NCI-H1092 (cell line): ENCODE data around the gene PRKCE.
"Not testable (repeated sequence)": the region's sequence is repeated elsewhere in the genome, so short reads cannot be mapped to it uniquely, and the experiment has no call there.

Experiments used
- DNase-seq: peaks from one replicate; lab custom pipeline; 2025; lab: John Stamatoyannopoulos, UW

Gene PRKCE

DNA sequence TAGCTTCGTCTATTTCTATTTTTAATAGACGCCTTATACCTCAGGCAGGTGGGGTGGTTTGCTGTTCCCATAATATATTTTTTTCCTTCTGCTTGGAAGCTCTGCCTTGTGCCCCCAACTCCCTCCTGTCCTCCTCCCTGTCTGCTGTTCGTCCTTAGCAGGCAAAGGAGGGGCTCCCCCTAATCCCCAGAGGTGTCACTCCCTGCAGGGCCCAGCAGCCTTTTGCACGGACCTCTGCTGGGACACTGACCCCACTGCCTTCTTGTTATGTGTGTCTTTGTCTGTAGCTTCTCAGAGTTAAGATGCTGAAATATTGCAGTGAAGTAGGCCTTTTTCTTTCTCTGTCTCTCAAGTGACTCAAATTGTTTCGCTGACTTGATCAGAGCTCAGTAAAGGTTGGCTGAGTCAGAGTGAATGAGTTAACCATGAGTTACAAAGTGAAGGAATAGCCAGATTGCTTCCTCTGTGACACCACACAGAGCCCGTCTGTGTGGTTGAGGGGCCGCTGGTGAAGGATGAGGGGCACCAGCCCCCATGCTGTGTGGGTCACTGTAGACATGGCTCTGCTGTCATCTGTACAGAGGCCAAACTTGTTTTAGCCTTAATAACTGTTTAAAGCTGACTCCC lies 47.7 kb downstream of the PRKCE start:
- no peak for DNase-seq

GRCh38 chr2:45700407-45701013 lies 49.0 kb downstream of the PRKCE start:
- no peak for DNase-seq

DNA sequence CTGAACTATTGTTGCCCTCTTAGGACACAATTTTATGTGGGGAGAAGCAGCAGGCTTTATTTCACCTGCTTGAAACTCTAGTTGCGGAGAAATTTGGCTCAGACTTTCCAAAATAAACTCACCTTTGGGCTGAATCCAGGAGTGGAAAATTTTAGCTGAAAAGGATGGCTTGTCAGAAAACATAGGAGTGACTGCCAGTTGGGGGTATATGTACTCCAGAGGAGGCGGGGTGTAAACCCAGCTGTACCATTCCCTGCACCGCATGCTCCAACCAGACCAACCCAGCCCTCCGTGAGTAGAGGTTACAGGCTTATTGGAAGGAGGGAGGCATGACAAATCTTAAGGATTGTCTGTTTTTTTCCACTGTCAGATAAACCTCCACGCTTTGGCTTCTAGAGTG lies 53.8 kb downstream of the PRKCE start:
- DNase-seq, result no peak

GRCh38 chr2:45706033-45706432 lies 54.6 kb downstream of the PRKCE start:
- DNase-seq, result no peak

DNA sequence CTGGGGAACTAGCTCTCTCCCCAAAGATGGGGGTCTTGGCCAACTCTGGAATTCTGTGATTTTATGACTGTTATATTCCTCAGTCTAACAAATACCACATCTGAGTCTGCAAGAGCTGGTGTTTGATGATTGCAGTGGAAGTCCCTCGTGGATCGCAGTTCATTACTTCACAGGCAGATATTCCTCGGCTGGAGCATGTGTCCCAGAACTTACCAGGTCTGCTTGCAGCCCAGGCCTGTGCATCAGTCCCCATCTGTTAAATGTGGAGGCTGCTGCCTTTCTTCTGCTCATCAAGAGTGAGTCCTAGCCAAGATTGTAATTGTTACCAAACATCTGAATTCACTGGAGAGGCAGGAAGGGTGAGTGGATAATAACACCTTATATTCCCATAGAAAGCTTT lies 55.5 kb downstream of the PRKCE start:
- no peak for DNase-seq

- no peak for DNase-seq
These were observed 56.2 kb downstream of the PRKCE start for GRCh38 chr2:45707661-45708060.

- DNase-seq, result no peak
These were observed 57.0 kb downstream of the PRKCE start for GRCh38 chr2:45708501-45708900.

GRCh38 chr2:45709137-45709536 lies 57.7 kb downstream of the PRKCE start:
- DNase-seq, result no peak

DNA sequence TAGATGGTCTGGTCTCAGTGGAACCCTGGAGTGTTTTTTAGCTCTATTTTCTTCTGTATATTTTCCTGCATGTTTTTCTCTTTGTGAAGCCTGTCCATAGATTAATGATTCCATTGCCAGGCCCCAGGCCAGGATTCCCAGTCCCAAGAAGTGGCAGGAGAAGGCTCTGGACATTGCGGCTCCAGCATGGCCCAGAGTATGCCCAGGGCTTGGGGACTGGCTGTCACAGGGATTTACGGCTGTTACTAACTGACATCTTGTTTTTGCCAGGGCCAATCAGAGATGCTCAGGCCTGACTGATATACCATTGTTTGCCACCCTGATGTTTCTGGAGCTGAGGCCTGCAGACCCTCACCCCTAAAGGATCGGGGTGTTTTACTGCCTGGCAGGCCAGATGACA lies 59.0 kb downstream of the PRKCE start:
- DNase-seq, result no peak

- DNase-seq, result no peak
These were observed 59.7 kb downstream of the PRKCE start for GRCh38 chr2:45711224-45711623.

DNA sequence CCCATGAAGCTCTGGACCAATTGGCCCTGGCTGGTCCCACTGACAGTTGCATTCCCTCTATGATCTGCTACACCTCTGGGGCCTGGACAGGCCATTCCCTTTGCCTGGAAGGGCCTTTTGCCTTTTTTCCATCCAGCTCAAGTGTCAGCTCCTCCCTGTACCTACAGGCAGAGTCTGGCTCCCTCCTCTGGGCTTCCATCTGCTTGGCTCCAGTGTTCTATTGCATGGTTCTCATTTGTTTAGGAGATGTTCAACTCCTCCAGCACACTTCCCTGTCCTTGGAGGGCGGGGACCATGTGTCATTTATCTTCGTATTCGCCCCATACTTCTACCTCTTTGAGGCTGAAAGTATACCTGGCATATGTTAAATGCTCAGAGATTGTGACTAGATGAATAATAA lies 61.1 kb downstream of the PRKCE start:
- no peak for DNase-seq

GRCh38 chr2:45713136-45713535 lies 61.7 kb downstream of the PRKCE start:
- DNase-seq, result no peak

- no peak for DNase-seq
These were observed 62.1 kb downstream of the PRKCE start for GRCh38 chr2:45713591-45713990.

DNA sequence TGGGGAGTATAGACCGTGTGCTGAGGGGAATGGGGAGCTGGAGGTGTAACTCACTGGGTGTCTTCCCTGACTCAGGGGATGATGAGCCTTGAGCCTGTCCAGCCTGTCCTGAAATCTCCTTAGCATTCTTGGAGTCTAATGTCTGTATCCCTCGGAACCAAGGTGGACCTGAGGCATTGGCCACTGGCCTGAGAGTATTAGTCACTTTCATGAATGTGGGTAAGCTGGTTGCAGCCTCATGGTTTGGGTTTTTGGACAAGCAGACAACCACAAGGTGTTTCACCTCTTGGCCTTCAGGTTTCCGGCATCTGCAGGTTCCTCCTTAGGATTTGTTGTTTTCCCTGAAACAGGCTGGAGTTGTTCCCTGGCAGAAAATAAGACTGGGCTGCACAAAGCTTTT lies 63.2 kb downstream of the PRKCE start:
- DNase-seq, result no peak

DNA sequence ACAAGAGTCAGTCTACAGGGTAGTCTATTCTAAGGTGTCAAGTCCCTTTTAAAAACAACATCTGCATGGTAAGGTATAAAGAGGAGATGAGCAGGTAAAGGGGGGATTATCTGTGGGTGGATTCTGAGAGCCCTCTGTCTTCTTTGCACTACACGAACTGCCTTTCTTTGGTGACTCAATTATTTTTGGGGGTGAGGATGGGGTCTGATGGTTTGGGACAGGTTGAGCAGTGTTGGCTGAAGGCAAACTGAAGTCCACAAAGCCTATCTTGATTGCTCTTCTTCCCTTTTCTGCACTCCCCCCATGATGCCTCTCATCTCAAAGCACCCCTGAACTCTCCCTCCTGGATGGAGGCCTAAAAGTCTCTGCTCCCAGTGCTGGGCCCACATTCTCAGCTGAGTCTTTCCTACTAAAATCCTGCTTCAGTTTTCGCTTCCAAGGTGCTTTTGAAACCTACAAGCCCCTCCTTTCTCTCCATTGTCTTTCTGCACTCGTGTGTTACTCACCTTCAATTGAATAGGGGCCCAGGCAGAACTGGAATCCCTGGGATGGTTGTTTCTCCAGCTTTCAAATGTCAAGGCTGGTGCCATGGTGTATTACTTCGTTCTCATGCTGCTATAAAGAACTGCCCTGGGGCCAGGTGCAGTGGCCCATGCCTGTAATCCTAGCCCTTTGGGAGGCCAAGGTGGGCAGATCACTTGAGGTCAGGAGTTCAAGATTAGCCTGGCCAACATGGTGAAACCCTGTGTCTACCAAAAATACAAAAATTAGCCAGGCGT lies 64.3 kb downstream of the PRKCE start:
- no peak for DNase-seq

- not testable (repeated sequence) for DNase-seq
These were observed 65.0 kb downstream of the PRKCE start for GRCh38 chr2:45716432-45716831.

- no peak for DNase-seq
These were observed 65.4 kb downstream of the PRKCE start for GRCh38 chr2:45716915-45717314.

- DNase-seq, result no peak
These were observed 68.7 kb downstream of the PRKCE start for GRCh38 chr2:45720210-45720609.

DNA sequence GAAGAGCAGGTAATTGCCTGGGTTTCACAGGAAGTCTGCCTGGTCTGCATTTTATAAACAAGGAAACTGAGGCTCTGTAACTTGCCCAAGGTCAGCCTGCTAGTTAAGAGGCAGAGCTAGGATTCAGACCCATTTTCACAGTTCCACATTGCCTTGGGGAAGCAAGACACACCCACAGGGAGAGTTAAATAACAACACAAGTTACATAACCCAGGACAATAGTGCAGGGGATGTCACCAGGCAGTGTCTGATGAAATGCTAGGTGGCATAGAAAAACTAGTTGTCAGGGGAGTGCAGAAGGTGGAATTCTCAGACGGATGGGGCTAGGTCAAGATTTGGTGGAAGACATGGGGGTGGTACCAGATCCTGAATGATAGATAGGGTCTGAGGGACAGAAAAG lies 69.7 kb downstream of the PRKCE start:
- DNase-seq, result no peak

DNA sequence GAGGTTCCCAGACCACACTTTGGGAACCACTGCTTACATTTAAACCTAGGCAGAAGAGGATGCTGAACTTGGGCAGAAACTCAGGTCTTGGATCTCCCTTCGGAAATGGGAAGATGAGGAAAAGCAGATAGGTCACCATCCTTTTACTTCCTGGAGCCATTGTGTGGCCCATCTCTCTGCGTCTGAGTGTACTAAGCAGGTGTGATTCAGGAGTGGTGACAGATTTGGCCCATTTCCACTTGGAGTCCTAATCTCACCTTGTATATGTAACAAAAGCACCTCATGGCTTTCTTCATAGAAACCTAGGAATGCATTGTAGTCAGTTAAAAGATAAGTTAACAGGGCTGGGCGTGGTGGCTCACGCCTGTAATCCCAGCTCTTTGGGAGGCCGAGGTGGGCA lies 71.0 kb downstream of the PRKCE start:
- no peak for DNase-seq

- DNase-seq, result no peak
These were observed 72.4 kb downstream of the PRKCE start for GRCh38 chr2:45723857-45724256.

- no peak for DNase-seq
These were observed 72.9 kb downstream of the PRKCE start for GRCh38 chr2:45724335-45724734.

DNA sequence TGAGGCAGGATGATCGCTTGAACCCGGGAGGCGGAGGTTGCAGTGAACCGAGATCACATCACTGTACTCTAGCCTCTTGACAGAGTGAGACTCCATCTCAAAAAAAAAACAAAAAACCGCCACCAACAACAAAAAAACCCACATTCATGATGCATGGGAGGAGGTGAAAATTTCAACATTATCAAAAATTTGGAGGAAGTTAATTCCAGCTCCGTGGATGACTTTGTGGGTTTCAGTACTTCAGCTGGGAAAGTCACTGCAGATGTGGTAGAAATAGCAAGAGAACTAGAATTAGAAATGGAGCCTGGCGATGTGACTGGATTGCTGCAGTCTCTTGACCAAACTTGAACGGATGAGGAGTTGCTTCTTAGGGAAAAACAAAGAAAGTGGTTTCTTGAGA lies 74.3 kb downstream of the PRKCE start:
- DNase-seq, result no peak

DNA sequence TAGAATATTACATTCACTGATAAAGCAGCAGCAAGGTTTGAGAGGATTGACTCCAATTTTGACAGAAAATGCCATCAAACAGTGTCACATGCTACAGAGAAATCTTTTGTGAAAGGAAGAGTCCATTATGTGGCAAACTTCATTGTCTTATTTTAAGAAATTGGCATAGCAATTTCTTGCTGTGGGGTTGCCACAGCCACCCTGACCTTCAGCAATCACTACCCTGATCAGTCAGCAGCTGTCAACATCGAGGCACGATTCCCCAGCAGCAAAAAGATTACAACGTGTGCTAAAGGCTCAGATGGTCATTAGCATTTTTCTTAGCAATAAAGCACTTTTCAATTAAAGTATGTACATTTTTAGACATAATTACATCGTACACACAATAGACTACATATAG lies 74.7 kb downstream of the PRKCE start:
- DNase-seq, result no peak
